GM21528 (cell line): ENCODE results near the gene SVIP.

Experiments
- ATAC-seq: cut with Tn5 transposase; IDR thresholded peaks from one replicate; pipeline ENCODE4 v1.9.1; 2021; ENCODE audit warnings: mild to moderate bottlenecking, moderate library complexity; ENCODE audit not compliant: unreplicated experiment, low FRiP score

SVIP gene

GRCh38 chr11:22797047-22797446 lies 32.6 kb downstream of the SVIP start:
- ATAC-seq = no peak

GRCh38 chr11:22795914-22796313 lies 33.7 kb downstream of the SVIP start:
- no peak for ATAC-seq

- ATAC-seq = no peak
Observed at GRCh38 chr11:22792497-22792896, 37.1 kb downstream of the SVIP start.

GRCh38 chr11:22787551-22788162 lies 41.9 kb downstream of the SVIP start:
- peak; percentile 51 for ATAC-seq

- ATAC-seq = no peak
Observed at GRCh38 chr11:22787055-22787454, 42.5 kb downstream of the SVIP start.

- ATAC-seq = peak; percentile 93
Observed at GRCh38 chr11:22786475-22786874, 43.1 kb downstream of the SVIP start.

- no peak for ATAC-seq
Observed at GRCh38 chr11:22785251-22785650, 44.4 kb downstream of the SVIP start.

- ATAC-seq = peak; percentile 86
Observed at GRCh38 chr11:22780952-22781593, 48.5 kb downstream of the SVIP start.

- no peak for ATAC-seq
Observed at GRCh38 chr11:22779850-22780249, 49.8 kb downstream of the SVIP start.

GRCh38 chr11:22778642-22779041 lies 51.0 kb downstream of the SVIP start:
- no peak for ATAC-seq

GRCh38 chr11:22775248-22775647 lies 54.4 kb downstream of the SVIP start:
- ATAC-seq = no peak

GRCh38 chr11:22774716-22775115 lies 54.9 kb downstream of the SVIP start:
- ATAC-seq = peak; percentile 82

- ATAC-seq = no peak
Observed at GRCh38 chr11:22769081-22769480, 60.5 kb downstream of the SVIP start.
